ENCODE data around the gene FAM117A. TPM values are rescaled to one million over a fixed set of nuclear protein-coding genes. Genes with fewer than 3 reads are reported as not detected.

Gene FAM117A
- total RNA-seq: 100 to 1,000 TPM in 2 of 5 donors, 10 to 100 TPM in 3; 71.9 to 105 (median 99.1) TPM
- 78.4 TPM for total RNA-seq (2013)
- 12.5 to 136 (median 69.0) reads per million in 29 experiments for total RNA-seq

GRCh38 chr17:49763735-49764558 is at the start of gene FAM117A:
Gene FAM117A (minus strand): TSS chr17:49764131. CDS start chr17:49764087, 44 bp downstream.
- peak within 1 kb of the TSS; percentile 91 to 93 for H3K27ac Mint-ChIP-seq
- peaks cover 0 to 13% of the 10 kb centered on the region in 2 donors for H3K36me3 ChIP-seq (ENCODE audit: control insufficient read depth in 2 of 2, extremely low read depth in 1 of 2, insufficient read depth in 1 of 2, low read length in 1 of 2)
- peak; percentile 86 to 99 (median 97) for DNase-seq
- peaks cover 25 to 44% of the 10 kb centered on the region in 2 experiments for H3K4me1 ChIP-seq (ENCODE audit: control insufficient read depth in 1 of 2, extremely low read depth in 1 of 2, insufficient read depth in 2 of 2, low read length in 2 of 2)
- H3K4me1 Mint-ChIP-seq: peaks cover 45 to 56% (median 52%) of the 10 kb centered on the region in 3 donors
- H3K9me3 ChIP-seq: no peaks in the 10 kb centered on the region
- WGBS (ENCODE audit: insufficient coverage): 0% methylated on average over 34 of the region's 53 CpGs
- no peaks in the 10 kb centered on the region for H3K27me3 ChIP-seq (replicated peaks in 1 of 2; ENCODE audit: control insufficient read depth in 2 of 2, extremely low read depth in 1 of 2, insufficient read depth in 2 of 2, low read length in 1 of 2)
- ChIA-PET CTCF (interaction anchor here (0.6 to 2.0 kb wide), 21 partner anchors 10 to 1484 kb away, joined by 3 to 21 read pairs (median 5); partner anchors contain the start of genes KAT7 (in 1 of the 2) and SLC35B1 (in 1 of the 2)), POLR2A (interaction anchor here (0.5 to 4.7 kb wide), 44 partner anchors 8 to 1941 kb away, joined by 3 to 117 read pairs (median 5); partner anchors contain the start of genes KAT7 (in 2 of the 2), SLC35B1 (in 2 of the 2) and PHB1 (in 1 of the 2))
- H3K9me3 Mint-ChIP-seq: no peaks in the 10 kb centered on the region
- ATAC-seq (replicated peaks in 1 of 4): peak; percentile 86 to 93 (median 91)
- H3K4me3 Mint-ChIP-seq: peak within 1 kb of the TSS; percentile 92 to 96 (median 96)
- no peaks in the 10 kb centered on the region for H3K27me3 Mint-ChIP-seq
- H3K36me3 Mint-ChIP-seq: peaks cover 21% of the 10 kb centered on the region
- H3K4me3 ChIP-seq (ENCODE audit: control insufficient read depth in 1 of 2, extremely low read depth in 1 of 2, low read length in 1 of 2): peak within 1 kb of the TSS; percentile 68 to 94
- H3K27ac ChIP-seq (ENCODE audit: low read length): peak within 1 kb of the TSS; percentile 66

GRCh38 chr17:49809056-49809455 is 45.1 kb upstream of the FAM117A start:
- POLR2A ChIA-PET: no interaction called here
- Mint-ChIP-seq H3K27ac (peak overlapping the region in 1 of 2 donors; percentile 7), H3K36me3 (peaks cover 61% of the 10 kb centered on the region)

GRCh38 chr17:49798738-49799137 is 34.8 kb upstream of the FAM117A start:
- no peak overlapping the region for H3K27ac ChIP-seq (ENCODE audit: low read length)
- H3K4me1 Mint-ChIP-seq: peaks cover 55 to 56% (median 56%) of the 10 kb centered on the region in 3 donors
- no peaks in the 10 kb centered on the region for H3K27me3 Mint-ChIP-seq
- peaks cover 10 to 28% of the 10 kb centered on the region in 2 experiments for H3K4me1 ChIP-seq (ENCODE audit: control insufficient read depth in 1 of 2, extremely low read depth in 1 of 2, insufficient read depth in 2 of 2, low read length in 2 of 2)
- CTCF ChIA-PET: interaction anchor here in 1 of 2 donors (0.6 to 1.3 kb wide), 2 partner anchors 13 to 1226 kb away, joined by 3 read pairs; no protein-coding TSS in a partner anchor
- H3K9me3 ChIP-seq: no peaks in the 10 kb centered on the region
- no peaks in the 10 kb centered on the region for H3K9me3 Mint-ChIP-seq
- ATAC-seq (replicated peaks in 1 of 4) (peak in 1 of 4 experiments; percentile 38), DNase-seq (no peak)
- peak overlapping the region; percentile 69 to 78 for H3K27ac Mint-ChIP-seq
- POLR2A ChIA-PET: interaction anchor here in 1 of 2 donors (0.5 to 1.2 kb wide), 2 partner anchors 10 to 14 kb away, joined by 4 to 11 read pairs; partner anchors contain the start of gene KAT7
- no peak overlapping the region for H3K4me3 Mint-ChIP-seq
- no peak overlapping the region for H3K4me3 ChIP-seq (ENCODE audit: control insufficient read depth in 1 of 2, extremely low read depth in 1 of 2, low read length in 1 of 2)
- H3K36me3 Mint-ChIP-seq: peaks cover 50% of the 10 kb centered on the region
- peaks cover 12 to 73% of the 10 kb centered on the region in 2 donors for H3K36me3 ChIP-seq (ENCODE audit: control insufficient read depth in 2 of 2, extremely low read depth in 1 of 2, insufficient read depth in 1 of 2, low read length in 1 of 2)
- no peaks in the 10 kb centered on the region for H3K27me3 ChIP-seq (replicated peaks in 1 of 2; ENCODE audit: control insufficient read depth in 2 of 2, extremely low read depth in 1 of 2, insufficient read depth in 2 of 2, low read length in 1 of 2)
- no CpG with 5 or more reads among the region's 2 CpGs for WGBS (ENCODE audit: insufficient coverage)

More at GRCh38 chr17:49809056-49809455, 45.1 kb upstream of the FAM117A start:
- Mint-ChIP-seq H3K4me3 (no peak overlapping the region), H3K4me1 (peaks cover 43 to 53% (median 51%) of the 10 kb centered on the region in 3 donors), H3K27me3 (no peaks in the 10 kb centered on the region), H3K9me3 (no peaks in the 10 kb centered on the region)
- H3K27me3 ChIP-seq (replicated peaks in 1 of 2; ENCODE audit: control insufficient read depth in 2 of 2, extremely low read depth in 1 of 2, insufficient read depth in 2 of 2, low read length in 1 of 2): no peaks in the 10 kb centered on the region
- DNase-seq (no peak), ATAC-seq (replicated peaks in 1 of 4) (no peak)
- CTCF ChIA-PET: no interaction called here
- peaks cover 7 to 80% of the 10 kb centered on the region in 2 donors for H3K36me3 ChIP-seq (ENCODE audit: control insufficient read depth in 2 of 2, extremely low read depth in 1 of 2, insufficient read depth in 1 of 2, low read length in 1 of 2)
- no peak overlapping the region for H3K4me3 ChIP-seq (ENCODE audit: control insufficient read depth in 1 of 2, extremely low read depth in 1 of 2, low read length in 1 of 2)
- no peaks in the 10 kb centered on the region for H3K9me3 ChIP-seq
- 100% methylated on average over 2 of the region's 4 CpGs for WGBS (ENCODE audit: insufficient coverage)
- peaks cover 0 to under 1% of the 10 kb centered on the region in 2 experiments for H3K4me1 ChIP-seq (ENCODE audit: control insufficient read depth in 1 of 2, extremely low read depth in 1 of 2, insufficient read depth in 2 of 2, low read length in 2 of 2)
- H3K27ac ChIP-seq (ENCODE audit: low read length): no peak overlapping the region

- Mint-ChIP-seq H3K27ac (peak overlapping the region; percentile 69 to 78), H3K36me3 (peaks cover 53% of the 10 kb centered on the region), H3K27me3 (no peaks in the 10 kb centered on the region), H3K9me3 (no peaks in the 10 kb centered on the region), H3K4me3 (no peak overlapping the region), H3K4me1 (peaks cover 59 to 62% (median 61%) of the 10 kb centered on the region in 3 donors)
- no peaks in the 10 kb centered on the region for H3K9me3 ChIP-seq
- no peaks in the 10 kb centered on the region for H3K27me3 ChIP-seq (replicated peaks in 1 of 2; ENCODE audit: control insufficient read depth in 2 of 2, extremely low read depth in 1 of 2, insufficient read depth in 2 of 2, low read length in 1 of 2)
- ChIA-PET POLR2A (interaction anchor here in 1 of 2 donors (1.2 kb wide), 1 partner anchor 10 kb away, joined by 4 read pairs; the partner anchor contains the start of gene KAT7), CTCF (no interaction called here)
- no peak overlapping the region for H3K27ac ChIP-seq (ENCODE audit: low read length)
- peaks cover 16 to 76% of the 10 kb centered on the region in 2 donors for H3K36me3 ChIP-seq (ENCODE audit: control insufficient read depth in 2 of 2, extremely low read depth in 1 of 2, insufficient read depth in 1 of 2, low read length in 1 of 2)
- no peak for DNase-seq
- 90% methylated on average over 5 of the region's 8 CpGs for WGBS (ENCODE audit: insufficient coverage)
- ATAC-seq (replicated peaks in 1 of 4): no peak
- H3K4me3 ChIP-seq (ENCODE audit: control insufficient read depth in 1 of 2, extremely low read depth in 1 of 2, low read length in 1 of 2): no peak overlapping the region
- peaks cover 10 to 28% of the 10 kb centered on the region in 2 experiments for H3K4me1 ChIP-seq (ENCODE audit: control insufficient read depth in 1 of 2, extremely low read depth in 1 of 2, insufficient read depth in 2 of 2, low read length in 2 of 2)
Observed at GRCh38 chr17:49798182-49798581, 34.3 kb upstream of the FAM117A start.

GRCh38 chr17:49795372-49795771 is 31.4 kb upstream of the FAM117A start:
- H3K36me3 Mint-ChIP-seq: peaks cover 61% of the 10 kb centered on the region
- H3K9me3 ChIP-seq: no peaks in the 10 kb centered on the region
- ATAC-seq (replicated peaks in 1 of 4): no peak
- peak overlapping the region; percentile 64 to 78 for H3K27ac Mint-ChIP-seq
- H3K9me3 Mint-ChIP-seq: no peaks in the 10 kb centered on the region
- POLR2A ChIA-PET: interaction anchor here in 1 of 2 donors (0.6 kb wide), 2 partner anchors 56 to 204 kb away, joined by 3 read pairs; no protein-coding TSS in a partner anchor
- H3K27ac ChIP-seq (ENCODE audit: low read length): no peak overlapping the region
- H3K4me1 Mint-ChIP-seq: peaks cover 77 to 82% (median 79%) of the 10 kb centered on the region in 3 donors
- no peak overlapping the region for H3K4me3 ChIP-seq (ENCODE audit: control insufficient read depth in 1 of 2, extremely low read depth in 1 of 2, low read length in 1 of 2)
- CTCF ChIA-PET: interaction anchor here in 1 of 2 donors (0.6 kb wide), 1 partner anchor 52 kb away, joined by 3 read pairs; no protein-coding TSS in a partner anchor
- H3K4me3 Mint-ChIP-seq: peak overlapping the region in 1 of 3 donors; percentile 13
- H3K36me3 ChIP-seq (ENCODE audit: control insufficient read depth in 2 of 2, extremely low read depth in 1 of 2, insufficient read depth in 1 of 2, low read length in 1 of 2): peaks cover 29 to 76% of the 10 kb centered on the region in 2 donors
- H3K4me1 ChIP-seq (ENCODE audit: control insufficient read depth in 1 of 2, extremely low read depth in 1 of 2, insufficient read depth in 2 of 2, low read length in 2 of 2): peaks cover 12 to 38% of the 10 kb centered on the region in 2 experiments
- H3K27me3 Mint-ChIP-seq: no peaks in the 10 kb centered on the region
- H3K27me3 ChIP-seq (replicated peaks in 1 of 2; ENCODE audit: control insufficient read depth in 2 of 2, extremely low read depth in 1 of 2, insufficient read depth in 2 of 2, low read length in 1 of 2): no peaks in the 10 kb centered on the region
- no peak for DNase-seq
- WGBS (ENCODE audit: insufficient coverage): 64% methylated on average over 3 of the region's 5 CpGs

- DNase-seq: no peak
- H3K36me3 Mint-ChIP-seq: peaks cover 55% of the 10 kb centered on the region
- Histone ChIP-seq H3K9me3 (no peaks in the 10 kb centered on the region), H3K27me3 (replicated peaks in 1 of 2; ENCODE audit: control insufficient read depth in 2 of 2, extremely low read depth in 1 of 2, insufficient read depth in 2 of 2, low read length in 1 of 2) (no peaks in the 10 kb centered on the region), H3K27ac (ENCODE audit: low read length) (no peak overlapping the region), H3K4me3 (ENCODE audit: control insufficient read depth in 1 of 2, extremely low read depth in 1 of 2, low read length in 1 of 2) (no peak overlapping the region), H3K36me3 (ENCODE audit: control insufficient read depth in 2 of 2, extremely low read depth in 1 of 2, insufficient read depth in 1 of 2, low read length in 1 of 2) (peaks cover 26 to 63% of the 10 kb centered on the region in 2 donors), H3K4me1 (ENCODE audit: control insufficient read depth in 1 of 2, extremely low read depth in 1 of 2, insufficient read depth in 2 of 2, low read length in 2 of 2) (peaks cover 14 to 37% of the 10 kb centered on the region in 2 experiments)
- H3K27me3 Mint-ChIP-seq: no peaks in the 10 kb centered on the region
- H3K4me1 Mint-ChIP-seq: peaks cover 77 to 81% (median 79%) of the 10 kb centered on the region in 3 donors
- peak overlapping the region in 1 of 2 donors; percentile 12 for H3K27ac Mint-ChIP-seq
- WGBS (ENCODE audit: insufficient coverage): 92% methylated on average over 2 of the region's 3 CpGs
- no peaks in the 10 kb centered on the region for H3K9me3 Mint-ChIP-seq
- H3K4me3 Mint-ChIP-seq: no peak overlapping the region
- ChIA-PET POLR2A (interaction anchor here (0.6 to 1.1 kb wide), 3 partner anchors 22 to 46 kb away, joined by 3 to 6 read pairs (median 3); no protein-coding TSS in a partner anchor), CTCF (interaction anchor here (0.5 to 1.0 kb wide), 5 partner anchors 24 to 301 kb away, joined by 3 to 4 read pairs (median 4); no protein-coding TSS in a partner anchor)
- no peak for ATAC-seq (replicated peaks in 1 of 4)
Observed at GRCh38 chr17:49793309-49793708, 29.4 kb upstream of the FAM117A start.
